MM.1S (cell line): Measurements from ENCODE around the gene PTPRG.

Experiments
- EZH2 ChIP-seq: fragments of 300-600 bp; sonication (generic); optimal IDR thresholded peaks from 2 replicates; pipeline ENCODE3; 2017; ENCODE audit warnings: low read depth, mild to moderate bottlenecking, antibody characterized with exemption, low read length, mixed read lengths
- TF ChIP-seq, protein P1 (sequence below): fragments of 300-600 bp; sonication (generic); IDR thresholded peaks from 2 replicates; pipeline ENCODE4 v1.5.1; 2016; ENCODE audit warnings: antibody characterized with exemption, low read length, mixed read lengths

DNA sequence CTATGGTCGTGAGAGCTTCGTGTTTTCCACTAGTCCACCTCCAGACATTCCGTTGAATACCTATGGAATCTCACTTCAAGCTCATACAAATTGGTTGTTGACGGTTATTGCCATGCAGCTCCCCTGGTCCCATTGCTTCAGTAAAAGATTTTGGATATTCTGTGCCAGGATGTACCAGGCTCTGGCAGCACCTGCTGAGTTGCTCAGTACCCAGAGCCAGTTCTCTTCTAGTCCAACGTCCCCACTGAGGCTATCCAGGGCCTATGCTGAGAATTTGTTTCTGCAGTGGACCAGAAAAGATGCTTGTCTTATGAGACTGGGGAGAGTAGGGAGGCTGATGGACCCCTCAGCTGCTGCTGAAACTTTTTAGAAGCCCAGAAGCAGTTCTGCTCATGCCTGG lies 533.1 kb downstream of the PTPRG start:
- TF ChIP-seq, protein P1, sequence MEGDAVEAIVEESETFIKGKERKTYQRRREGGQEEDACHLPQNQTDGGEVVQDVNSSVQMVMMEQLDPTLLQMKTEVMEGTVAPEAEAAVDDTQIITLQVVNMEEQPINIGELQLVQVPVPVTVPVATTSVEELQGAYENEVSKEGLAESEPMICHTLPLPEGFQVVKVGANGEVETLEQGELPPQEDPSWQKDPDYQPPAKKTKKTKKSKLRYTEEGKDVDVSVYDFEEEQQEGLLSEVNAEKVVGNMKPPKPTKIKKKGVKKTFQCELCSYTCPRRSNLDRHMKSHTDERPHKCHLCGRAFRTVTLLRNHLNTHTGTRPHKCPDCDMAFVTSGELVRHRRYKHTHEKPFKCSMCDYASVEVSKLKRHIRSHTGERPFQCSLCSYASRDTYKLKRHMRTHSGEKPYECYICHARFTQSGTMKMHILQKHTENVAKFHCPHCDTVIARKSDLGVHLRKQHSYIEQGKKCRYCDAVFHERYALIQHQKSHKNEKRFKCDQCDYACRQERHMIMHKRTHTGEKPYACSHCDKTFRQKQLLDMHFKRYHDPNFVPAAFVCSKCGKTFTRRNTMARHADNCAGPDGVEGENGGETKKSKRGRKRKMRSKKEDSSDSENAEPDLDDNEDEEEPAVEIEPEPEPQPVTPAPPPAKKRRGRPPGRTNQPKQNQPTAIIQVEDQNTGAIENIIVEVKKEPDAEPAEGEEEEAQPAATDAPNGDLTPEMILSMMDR = no peak
- no peak for TF ChIP-seq EZH2
